BJ (cell line): ENCODE data around the gene HOXC6. TPM values are rescaled to one million over a fixed set of nuclear protein-coding genes. Genes with fewer than 3 reads are reported as not detected.

ENCODE experiments used
- CTCF ChIA-PET: fragments of 350-600 bp; formaldehyde crosslinking; extraction: SDS; loops from one replicate; lab custom pipeline; 2021; ENCODE audit warnings: antibody characterized with exemption, inconsistent platforms; lab: Yijun Ruan, JAX
- POLR2A ChIA-PET: fragments of 300-600 bp; sonication (Branson Sonifier 250); formaldehyde crosslinking; extraction: SDS; loops from one replicate; lab custom pipeline; 2021; ENCODE audit warnings: antibody characterized with exemption; lab: Charles Lee
- DNase-seq: peaks from one replicate; pipeline ENCODE4 v3.0.0-alpha.2; 2011; ENCODE audit warnings: low read depth
- H3K27me3 ChIP-seq: 2 replicates; pipeline ENCODE4 v1.6.0; 2011; ENCODE audit warnings: low read length; ENCODE audit not compliant: control insufficient read depth, insufficient read depth
- H3K36me3 ChIP-seq: 2 replicates; pipeline ENCODE4 v1.5.1; 2011; ENCODE audit warnings: low read length; ENCODE audit not compliant: control insufficient read depth, insufficient read depth
- H3K4me3 ChIP-seq: 2 replicates; pipeline ENCODE4 v1.5.1; 2011; ENCODE audit warnings: low read depth, mild to moderate bottlenecking, control low read depth, low read length
- CTCF ChIP-seq: IDR thresholded peaks from 2 replicates; pipeline ENCODE4 v1.5.1; 2011; ENCODE audit warnings: low read depth, mild to moderate bottlenecking, control low read depth, inconsistent platforms, low read length, moderate library complexity; ENCODE audit not compliant: insufficient read depth
- polyA minus RNA-seq: library from RNA; depleted of rRNA, polyadenylated mRNA; stranded (reverse); fragments of >200 nt; gene quantifications from 2 replicates; pipeline ENCODE4 v1.2.3, GENCODE V29; 2011; rRNA and poly(A)+ RNA removed
- polyA plus RNA-seq: library from polyadenylated mRNA; depleted of rRNA; stranded (reverse); fragments of >200 nt; gene quantifications from 2 replicates; pipeline ENCODE4 v1.2.3, GENCODE V29; 2011; rRNA removed

Gene HOXC6
- 4.5 and 5.9 TPM in 2 replicates for polyA plus RNA-seq
- polyA minus RNA-seq = 1.8 and 2.1 TPM in 2 replicates

GRCh38 chr12:54028314-54029201, at the start of gene HOXC6:
Gene HOXC6, plus strand, starts transcription at chr12:54028440. Its CDS starts 82 bp downstream, at chr12:54028522.
- DNase-seq = no peak
- H3K27me3 ChIP-seq = no peaks in the 10 kb centered on the region; the same call in 1 of the 2 replicates
- peaks cover 2% of the 10 kb centered on the region; the same call in 1 of the 2 replicates for H3K36me3 ChIP-seq
- CTCF ChIA-PET = interaction anchor here (0.7 to 10.1 kb wide), 6 partner anchors 20 to 282 kb away, joined by 3 to 88 read pairs (median 4); partner anchors contain the start of gene HOXC8
- no peak for TF ChIP-seq CTCF
- POLR2A ChIA-PET = no interaction called here
- no peak within 1 kb of the TSS for H3K4me3 ChIP-seq

- POLR2A ChIA-PET = interaction anchor here (0.7 kb wide), 1 partner anchor 346 kb away, joined by 10 read pairs; the partner anchor contains the start of gene COPZ1
- no peaks in the 10 kb centered on the region for H3K27me3 ChIP-seq
- peak; percentile 75 for DNase-seq
Observed at GRCh38 chr12:53978477-53979356, 49.5 kb upstream of the HOXC6 start.

GRCh38 chr12:53980104-53980801, 48.0 kb upstream of the HOXC6 start:
- Histone ChIP-seq H3K27me3 (no peaks in the 10 kb centered on the region), H3K36me3 (no peaks in the 10 kb centered on the region), H3K4me3 (peak overlapping the region; percentile 46)
- TF ChIP-seq CTCF = no peak
- ChIA-PET POLR2A (no interaction called here), CTCF (interaction anchor here (0.7 to 2.0 kb wide), 6 partner anchors 8 to 285 kb away, joined by 3 to 8 read pairs (median 3); no protein-coding TSS in a partner anchor)
- no peak for DNase-seq

More at GRCh38 chr12:53978477-53979356, 49.5 kb upstream of the HOXC6 start:
- Histone ChIP-seq H3K4me3 (no peak overlapping the region), H3K36me3 (no peaks in the 10 kb centered on the region)
- CTCF ChIA-PET = interaction anchor here (0.7 kb wide), 1 partner anchor 234 kb away, joined by 3 read pairs; no protein-coding TSS in a partner anchor
- no peak for TF ChIP-seq CTCF

GRCh38 chr12:53980802-53981496, 47.3 kb upstream of the HOXC6 start:
- H3K36me3 ChIP-seq = no peaks in the 10 kb centered on the region
- ChIA-PET POLR2A (no interaction called here), CTCF (interaction anchor here (0.7 to 2.0 kb wide), 8 partner anchors 8 to 285 kb away, joined by 3 to 8 read pairs (median 3); no protein-coding TSS in a partner anchor)
- H3K27me3 ChIP-seq = no peaks in the 10 kb centered on the region
- no peak for TF ChIP-seq CTCF
- DNase-seq = no peak
- H3K4me3 ChIP-seq = peak overlapping the region; percentile 46
